ENCODE data around the gene PTBP1.

GRCh38 chr19:748274-748598 lies 49.0 kb upstream of the PTBP1 start:
- TF ChIP-seq POLR2AphosphoS5 (IDR thresholded peaks at IDR 0.05) (peak; percentile 29), CTCF (IDR thresholded peaks at IDR 0.05; ENCODE audit: poor library complexity, severe bottlenecking) (no peak), REST (IDR thresholded peaks at IDR 0.05; ENCODE audit: borderline replicate concordance) (no peak), RAD21 (conservative IDR thresholded peaks at IDR 0.05) (no peak)
